Measurements from ENCODE around the gene THSD4.

The THSD4 gene

GRCh38 chr15:71566226-71566625 lies 451.0 kb downstream of the THSD4 start:
- DNase-seq, result no peak

- no peak for DNase-seq
Observed at GRCh38 chr15:71567173-71567572, 451.9 kb downstream of the THSD4 start.

GRCh38 chr15:71568227-71568626 lies 453.0 kb downstream of the THSD4 start:
- DNase-seq, result no peak

- DNase-seq, result no peak
Observed at GRCh38 chr15:71570736-71571135, 455.5 kb downstream of the THSD4 start.

GRCh38 chr15:71571641-71572040 lies 456.4 kb downstream of the THSD4 start:
- no peak for DNase-seq

- no peak for DNase-seq
Observed at GRCh38 chr15:71572452-71573053, 457.3 kb downstream of the THSD4 start.

GRCh38 chr15:71573599-71573998 lies 458.3 kb downstream of the THSD4 start:
- no peak for DNase-seq

GRCh38 chr15:71575474-71576045 lies 460.3 kb downstream of the THSD4 start:
- no peak for DNase-seq

GRCh38 chr15:71577071-71577470 lies 461.8 kb downstream of the THSD4 start:
- DNase-seq, result no peak

GRCh38 chr15:71581398-71581930 lies 466.2 kb downstream of the THSD4 start:
- no peak for DNase-seq

- DNase-seq, result no peak
Observed at GRCh38 chr15:71585159-71585558, 469.9 kb downstream of the THSD4 start.

GRCh38 chr15:71586463-71586862 lies 471.2 kb downstream of the THSD4 start:
- DNase-seq, result no peak

- no peak for DNase-seq
Observed at GRCh38 chr15:71588746-71589145, 473.5 kb downstream of the THSD4 start.

- no peak for DNase-seq
Observed at GRCh38 chr15:71591057-71591456, 475.8 kb downstream of the THSD4 start.

GRCh38 chr15:71592203-71592602 lies 476.9 kb downstream of the THSD4 start:
- DNase-seq, result no peak

- DNase-seq, result no peak
Observed at GRCh38 chr15:71595846-71596553, 480.7 kb downstream of the THSD4 start.

GRCh38 chr15:71596672-71597071 lies 481.4 kb downstream of the THSD4 start:
- no peak for DNase-seq

GRCh38 chr15:71597126-71597525 lies 481.9 kb downstream of the THSD4 start:
- DNase-seq, result no peak

- DNase-seq, result no peak
Observed at GRCh38 chr15:71597637-71598036, 482.4 kb downstream of the THSD4 start.

- no peak for DNase-seq
Observed at GRCh38 chr15:71598741-71599140, 483.5 kb downstream of the THSD4 start.

- DNase-seq, result no peak
Observed at GRCh38 chr15:71599418-71600151, 484.3 kb downstream of the THSD4 start.

GRCh38 chr15:71600237-71600636 lies 485.0 kb downstream of the THSD4 start:
- no peak for DNase-seq

- DNase-seq, result no peak
Observed at GRCh38 chr15:71601038-71601834, 486.0 kb downstream of the THSD4 start.
